HG02678 (cell line): ENCODE results near the gene RNASE11.
"Not testable (repeated sequence)": the region's sequence is repeated elsewhere in the genome, so short reads cannot be mapped to it uniquely, and the experiment has no call there.

Experiments used
- ATAC-seq: cut with Tn5 transposase; IDR thresholded peaks from one replicate; pipeline ENCODE4 v1.9.1; 2021; ENCODE audit warnings: mild to moderate bottlenecking, moderate library complexity; ENCODE audit not compliant: unreplicated experiment

Gene RNASE11

DNA sequence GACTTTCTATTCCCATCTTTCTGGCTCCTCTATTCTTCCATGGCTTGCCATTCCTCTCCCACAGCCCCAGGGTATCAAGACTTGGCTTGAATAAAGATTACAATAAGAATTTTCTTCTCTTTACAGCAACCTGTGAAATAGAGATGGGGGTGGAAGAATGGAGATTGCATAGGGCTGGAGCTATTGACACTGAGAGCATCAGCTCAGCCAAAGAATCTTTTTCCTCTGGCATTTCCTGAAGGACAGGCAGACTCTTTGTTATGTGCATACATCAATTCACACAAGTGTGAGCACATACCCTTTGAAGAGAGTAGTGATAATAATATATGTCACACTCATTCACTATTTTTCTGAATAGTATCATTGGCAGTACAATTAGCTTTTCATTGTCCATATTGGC, 4.7 kb downstream of the RNASE11 start:
- no peak for ATAC-seq

DNA sequence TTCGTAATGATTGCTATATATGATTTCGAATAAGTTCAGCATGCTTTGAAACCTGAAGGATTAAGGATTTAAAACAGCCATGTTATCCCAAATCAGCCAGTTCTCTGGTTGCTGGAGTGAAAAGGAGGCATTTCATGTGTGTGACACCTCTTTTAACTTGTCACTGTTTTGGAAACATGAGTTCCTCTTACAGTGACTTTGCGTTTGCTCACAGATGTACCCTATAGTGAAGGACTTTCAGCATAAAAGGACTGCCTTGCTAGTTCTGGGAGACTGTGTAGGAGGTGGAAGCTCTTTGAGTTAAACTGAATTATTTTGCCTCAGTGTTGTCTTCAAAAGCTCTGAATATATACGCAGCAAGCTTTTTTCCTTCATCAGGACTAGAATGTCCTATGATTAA, 7.6 kb downstream of the RNASE11 start:
- no peak for ATAC-seq

- ATAC-seq = no peak
Measured at GRCh38 chr14:20578784-20579502, 8.9 kb downstream of the RNASE11 start.

DNA sequence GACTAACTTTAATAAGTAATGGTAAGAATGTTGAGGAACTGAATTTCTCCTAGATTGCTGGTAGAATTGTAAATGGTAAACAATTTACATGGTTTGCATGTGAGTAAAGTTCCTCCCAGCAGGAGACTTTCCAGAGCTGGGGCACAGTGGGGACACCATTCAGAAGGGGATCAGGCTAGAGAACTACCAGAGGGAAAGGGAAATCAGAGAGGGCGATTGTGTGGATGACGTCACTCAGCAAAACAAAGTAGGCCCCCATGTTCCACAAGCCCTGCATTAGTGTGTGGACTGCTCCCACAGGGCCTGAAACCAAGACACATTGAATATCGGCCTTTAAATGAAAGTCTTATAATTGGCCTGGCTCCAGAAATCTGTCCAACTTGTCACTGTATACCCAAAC, 9.5 kb downstream of the RNASE11 start:
- no peak for ATAC-seq

- ATAC-seq = not testable (repeated sequence)
Measured at GRCh38 chr14:20572382-20572990, 15.3 kb downstream of the RNASE11 start.

DNA sequence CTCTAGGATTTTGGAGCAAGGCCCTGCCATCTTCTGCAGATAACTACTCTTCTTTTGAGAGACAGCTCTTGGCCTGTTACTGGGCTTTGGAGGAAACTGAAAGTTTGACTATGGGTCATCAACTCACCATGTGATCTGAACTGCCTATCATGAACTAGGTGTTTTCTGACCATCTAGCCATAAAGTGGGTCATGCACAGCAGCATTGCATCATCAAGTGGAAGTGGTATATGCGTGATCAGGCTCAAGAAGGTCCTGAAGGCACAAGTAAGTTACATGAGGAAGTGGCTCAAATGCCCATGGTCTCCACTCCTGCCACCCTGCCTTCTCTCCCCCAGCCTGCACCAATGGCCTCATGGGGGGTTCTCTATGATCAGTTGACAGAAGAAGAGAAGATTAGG, 17.1 kb downstream of the RNASE11 start:
- ATAC-seq = not testable (repeated sequence)

DNA sequence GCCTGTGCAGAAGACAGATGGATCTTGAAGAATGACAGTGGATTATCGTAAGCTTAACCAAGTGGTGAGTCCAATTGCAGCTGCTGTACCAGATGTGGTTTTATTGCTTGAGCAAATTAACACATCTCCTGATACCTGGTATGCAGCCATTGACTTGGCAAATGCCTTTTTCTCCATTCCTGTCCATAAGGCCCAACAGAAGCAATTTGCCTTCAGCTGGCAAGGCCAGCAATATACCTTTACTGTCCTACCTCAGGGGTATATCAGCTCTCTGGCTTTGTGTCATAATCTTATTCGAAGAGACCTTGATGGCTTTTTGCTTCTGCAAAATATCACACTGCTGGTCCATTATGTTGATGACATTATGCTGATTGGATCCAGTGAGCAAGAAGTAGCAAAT, 17.9 kb downstream of the RNASE11 start:
- ATAC-seq = not testable (repeated sequence)

GRCh38 chr14:20569066-20569465, 18.7 kb downstream of the RNASE11 start:
- no peak for ATAC-seq

DNA sequence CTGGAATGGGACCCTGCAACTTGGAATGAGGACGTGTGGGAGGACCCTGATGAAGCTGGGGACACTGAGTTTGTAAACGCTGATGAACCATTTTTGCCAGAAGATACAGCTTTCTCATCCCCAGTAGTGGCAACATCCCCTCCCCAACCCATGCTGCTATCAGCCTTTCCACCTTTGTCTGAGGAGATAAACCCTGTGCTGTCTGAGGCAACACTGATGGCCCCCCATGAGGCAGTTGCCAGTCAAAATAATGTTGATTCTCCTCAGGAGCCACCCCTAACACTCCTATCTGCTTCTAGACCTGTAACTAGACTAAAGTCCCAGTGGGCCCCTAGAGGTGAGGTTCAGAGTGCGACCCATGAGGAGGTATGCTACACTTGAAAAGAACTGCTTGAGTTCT, 19.4 kb downstream of the RNASE11 start:
- no peak for ATAC-seq

DNA sequence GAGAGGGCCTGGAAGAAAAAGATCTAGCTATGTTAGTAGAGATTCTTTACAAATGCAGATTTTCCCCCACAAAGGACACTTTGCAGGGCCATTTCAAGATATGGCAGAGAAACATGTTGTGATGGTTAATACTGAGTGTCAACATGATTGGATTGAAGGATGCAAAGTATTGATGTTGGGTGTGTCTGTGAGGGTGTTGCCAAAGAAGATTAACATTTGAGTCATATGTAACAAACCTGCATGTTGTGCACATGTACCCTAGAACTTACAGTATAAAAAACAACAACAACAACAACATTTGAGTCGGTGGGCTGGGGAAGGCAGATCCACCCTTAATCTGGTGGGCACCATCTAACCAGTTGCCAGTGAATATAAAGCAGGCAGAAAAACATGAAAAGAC, 20.6 kb downstream of the RNASE11 start:
- ATAC-seq = not testable (repeated sequence)

DNA sequence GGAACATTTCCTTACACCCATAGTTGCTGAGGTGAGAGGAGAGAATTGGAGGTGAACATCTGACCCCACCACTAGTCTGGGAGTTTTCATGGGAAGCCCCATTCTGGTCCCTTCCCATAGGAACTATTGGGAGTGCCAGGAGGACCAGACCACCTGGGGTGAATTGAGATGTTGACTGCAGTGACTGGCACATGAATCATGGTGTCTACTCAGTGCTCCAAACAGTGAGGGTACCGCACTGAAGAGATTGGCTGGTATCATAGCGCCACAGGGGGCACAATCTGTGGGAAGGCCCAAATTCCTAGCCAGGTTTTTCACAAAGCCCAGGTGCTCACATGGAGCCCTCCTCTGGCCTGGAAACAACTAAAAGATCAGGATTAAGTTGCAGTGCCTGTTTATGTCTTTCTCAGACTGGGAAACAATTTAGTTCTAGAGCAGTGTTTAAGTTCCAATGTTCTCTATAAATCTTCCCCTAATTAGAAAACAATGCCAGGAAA, 23.3 kb downstream of the RNASE11 start:
- no peak for ATAC-seq

DNA sequence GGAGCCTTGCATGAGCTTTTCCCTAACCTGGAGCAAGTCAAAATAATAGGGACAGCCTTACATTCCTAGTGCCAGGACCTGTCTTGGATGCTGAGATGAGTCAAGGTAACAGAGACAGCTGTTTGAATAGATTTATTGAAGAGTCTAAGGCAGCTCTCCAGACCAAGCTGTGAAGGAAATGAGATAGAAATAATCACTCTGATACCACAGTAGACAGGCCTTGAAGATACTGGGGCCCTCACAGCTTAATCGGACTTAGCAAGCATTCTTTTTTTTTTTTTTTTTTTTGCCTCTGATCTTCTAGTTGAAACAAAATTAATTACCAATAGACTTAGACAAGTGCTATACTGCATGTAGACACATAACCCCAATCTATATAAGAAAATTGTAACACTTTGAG, 23.8 kb downstream of the RNASE11 start:
- no peak for ATAC-seq

- ATAC-seq = no peak
Measured at GRCh38 chr14:20560961-20561360, 26.8 kb downstream of the RNASE11 start, which contains the start of gene RNASE9. Gene RNASE9 (minus strand): TSS chr14:20561047.

DNA sequence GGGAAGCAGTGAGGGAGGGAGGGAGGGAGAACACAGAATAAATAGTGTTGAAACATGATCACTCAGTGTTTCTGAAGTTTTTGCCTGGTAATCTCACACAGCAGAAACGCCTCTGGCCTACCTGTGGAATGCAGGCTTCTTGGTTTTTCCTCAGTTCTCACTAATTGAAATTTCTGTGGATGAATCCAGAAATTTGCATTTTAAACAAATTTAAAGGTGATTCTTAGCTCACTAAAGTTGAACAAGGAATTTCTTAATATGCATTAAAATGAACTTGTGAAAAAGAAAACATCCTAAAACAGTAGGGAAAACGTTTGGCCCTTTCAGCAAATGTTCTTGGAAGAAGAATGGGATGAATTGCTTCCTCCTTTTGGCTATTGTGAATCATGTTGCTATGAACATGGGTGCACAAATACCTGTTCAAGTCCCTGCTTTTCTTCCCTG, 28.3 kb downstream of the RNASE11 start:
- ATAC-seq = no peak

- no peak for ATAC-seq
Measured at GRCh38 chr14:20557212-20557542, 30.6 kb downstream of the RNASE11 start.

DNA sequence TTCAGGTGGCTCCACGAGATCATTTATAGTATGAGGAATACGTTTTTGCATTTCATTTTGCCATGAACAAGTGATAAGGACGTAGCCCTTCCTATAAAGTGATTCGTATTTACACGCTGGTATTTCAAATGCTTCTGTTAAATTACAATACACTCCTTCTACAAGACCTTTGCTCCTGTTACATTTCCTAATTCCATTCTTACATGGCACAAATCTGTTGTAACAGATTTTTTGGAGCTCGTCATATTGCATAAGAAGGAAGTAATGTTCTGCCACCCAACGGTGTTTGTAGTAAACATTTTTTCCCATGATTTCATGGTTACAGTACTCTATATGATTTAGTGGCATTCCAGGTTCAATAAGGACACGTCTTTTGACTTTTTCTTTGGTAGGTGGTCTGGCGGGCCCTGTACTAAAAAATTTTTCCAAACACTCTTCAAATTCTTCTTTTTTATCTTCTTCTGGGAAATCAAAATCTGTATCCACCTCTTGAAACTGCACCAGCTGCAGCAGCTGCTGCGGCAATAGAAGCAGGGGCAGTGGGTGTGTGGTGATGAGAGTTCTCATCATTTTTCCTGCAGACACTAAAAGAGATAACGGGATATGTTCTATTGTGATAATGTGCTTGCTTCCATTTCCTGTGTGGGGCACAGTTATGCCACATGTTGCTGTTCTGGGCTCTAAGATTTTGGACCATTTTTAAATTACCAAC, 31.1 kb downstream of the RNASE11 start:
- ATAC-seq = no peak

DNA sequence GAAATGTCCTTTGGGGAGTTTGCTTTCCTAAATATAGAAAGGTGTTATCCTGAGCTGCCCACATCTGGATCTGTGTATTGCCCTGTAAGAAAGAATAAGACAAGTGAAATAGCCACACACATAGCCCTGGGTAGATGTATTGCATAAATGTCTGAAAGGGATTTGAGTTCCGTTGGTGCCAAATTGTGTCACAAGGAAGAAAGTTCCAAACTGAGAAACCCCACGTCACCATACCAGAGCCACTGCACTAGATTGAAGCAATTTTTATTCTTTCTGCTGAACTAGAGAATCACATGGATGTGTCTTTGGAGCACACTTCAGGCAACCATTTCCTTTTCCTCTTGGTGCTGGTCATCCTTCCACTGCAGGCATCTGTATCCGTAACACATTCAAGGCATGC, 32.0 kb downstream of the RNASE11 start:
- no peak for ATAC-seq

DNA sequence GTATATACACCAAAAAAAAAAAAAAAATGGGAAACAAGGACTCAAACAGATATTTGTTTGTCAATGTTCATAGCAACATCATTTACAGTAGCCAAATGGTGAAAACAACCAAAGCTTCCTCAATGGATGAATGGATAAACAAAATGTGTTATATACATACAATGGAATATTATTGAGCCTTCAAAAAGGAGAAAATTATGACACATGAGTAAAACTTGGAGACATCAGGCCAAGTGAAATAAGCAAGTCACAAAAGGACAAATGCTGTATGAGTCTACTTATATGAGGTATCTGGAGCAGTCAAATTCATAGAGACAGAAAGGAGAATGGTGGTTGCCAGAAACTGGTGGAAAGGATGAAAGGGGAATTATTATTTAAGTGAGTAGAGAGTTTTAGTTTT, 34.8 kb downstream of the RNASE11 start:
- ATAC-seq = no peak

GRCh38 chr14:20551606-20552005, 36.2 kb downstream of the RNASE11 start:
- no peak for ATAC-seq

DNA sequence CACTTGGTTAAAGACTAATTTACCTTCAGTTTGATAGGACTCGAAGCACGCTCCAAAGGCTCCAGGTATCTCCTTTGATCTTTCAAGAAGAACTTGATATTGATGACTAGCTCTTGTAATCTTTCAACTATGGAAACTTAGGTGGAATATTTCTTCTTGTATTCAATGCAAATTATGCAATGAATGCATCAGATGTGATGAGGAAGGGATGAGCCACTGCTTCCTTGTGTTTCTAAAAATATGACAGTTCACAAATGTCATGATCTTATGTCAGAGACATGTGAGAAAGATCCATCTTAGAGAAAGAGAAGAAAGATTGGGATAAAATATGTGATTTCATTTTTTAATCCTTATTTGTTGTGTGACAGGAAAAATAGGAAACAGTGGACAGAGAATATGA, 36.9 kb downstream of the RNASE11 start:
- ATAC-seq = no peak

DNA sequence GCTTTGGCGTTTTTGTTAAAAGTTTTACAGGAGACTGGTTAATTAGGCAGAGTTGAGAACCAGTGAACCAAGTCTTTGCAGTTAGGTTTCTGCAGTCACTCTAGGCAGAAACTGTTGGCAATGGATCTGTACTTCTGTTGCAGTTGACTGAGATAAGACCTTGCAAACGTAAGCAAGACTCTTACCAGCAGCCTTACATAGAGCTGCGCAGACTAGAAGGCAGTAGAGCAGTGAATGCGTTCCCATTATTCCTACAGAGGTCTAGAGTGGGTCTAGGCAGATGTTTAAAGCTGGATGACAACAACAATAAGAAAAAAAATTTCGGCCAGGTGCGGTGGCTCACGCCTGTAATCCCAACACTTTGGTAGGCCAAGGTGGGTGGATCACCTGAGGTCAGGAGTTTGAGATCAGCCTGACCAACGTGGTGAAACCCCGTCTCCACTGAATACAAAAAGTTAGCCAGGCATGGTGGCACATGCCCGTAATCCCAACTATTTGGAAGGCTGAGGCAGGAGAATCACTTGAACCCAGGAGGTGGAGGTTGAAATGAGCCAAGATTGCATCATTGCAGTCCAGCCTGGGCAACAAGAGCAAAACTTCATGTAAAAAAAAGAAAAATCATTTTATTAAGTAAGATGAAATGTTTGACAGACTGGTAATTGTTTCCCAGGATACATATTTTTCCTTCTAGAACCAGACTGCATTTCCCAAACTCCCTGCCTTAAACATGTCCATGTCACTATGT, 39.2 kb downstream of the RNASE11 start:
- no peak for ATAC-seq
